NCI-H82 (cell line): Measurements from ENCODE around the gene PUS10.
"Not testable (repeated sequence)": the region's sequence is repeated elsewhere in the genome, so short reads cannot be mapped to it uniquely, and the experiment has no call there.

Source experiments
- DNase-seq: peaks from one replicate; lab custom pipeline; 2025; lab: John Stamatoyannopoulos, UW

PUS10 gene

DNA sequence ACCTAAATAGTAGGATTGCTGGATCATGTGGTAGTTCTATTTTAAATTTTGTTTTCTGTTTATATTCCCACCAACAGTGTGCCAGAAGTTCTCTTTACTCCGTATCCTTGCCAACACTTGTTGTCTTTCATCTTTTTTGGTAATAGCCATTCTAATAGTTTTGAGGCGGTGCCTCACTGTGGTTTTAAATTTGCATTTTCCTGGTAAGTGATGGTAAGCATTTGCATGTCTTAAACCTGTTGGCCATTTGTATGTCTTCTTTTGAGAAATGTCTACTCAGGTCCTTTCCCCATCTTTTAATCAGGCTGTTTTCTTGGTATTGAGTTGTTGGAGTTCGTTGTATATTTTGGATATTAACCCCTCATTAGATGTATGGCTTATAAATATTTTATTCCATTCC, 85.1 kb downstream of the PUS10 start:
- no peak for DNase-seq

DNA sequence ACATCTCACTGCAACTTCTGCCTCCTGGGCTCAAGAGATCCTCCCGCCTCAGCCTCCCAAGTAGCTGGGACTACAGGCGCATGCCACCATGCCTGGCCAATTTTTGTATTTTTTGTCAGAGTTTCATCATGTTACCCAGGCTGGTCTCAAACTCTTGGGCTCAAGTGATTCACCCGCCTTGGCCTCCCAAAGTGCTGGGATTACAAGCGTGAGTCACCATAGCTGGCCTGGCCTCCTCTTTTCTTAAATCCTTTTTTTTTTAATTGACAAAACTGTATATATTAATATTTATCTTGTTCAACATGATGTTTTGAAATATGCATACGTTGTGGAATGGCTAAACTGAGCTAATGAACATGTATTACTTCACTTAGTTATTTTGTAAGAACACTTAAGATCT, 86.0 kb downstream of the PUS10 start:
- DNase-seq, result not testable (repeated sequence)

DNA sequence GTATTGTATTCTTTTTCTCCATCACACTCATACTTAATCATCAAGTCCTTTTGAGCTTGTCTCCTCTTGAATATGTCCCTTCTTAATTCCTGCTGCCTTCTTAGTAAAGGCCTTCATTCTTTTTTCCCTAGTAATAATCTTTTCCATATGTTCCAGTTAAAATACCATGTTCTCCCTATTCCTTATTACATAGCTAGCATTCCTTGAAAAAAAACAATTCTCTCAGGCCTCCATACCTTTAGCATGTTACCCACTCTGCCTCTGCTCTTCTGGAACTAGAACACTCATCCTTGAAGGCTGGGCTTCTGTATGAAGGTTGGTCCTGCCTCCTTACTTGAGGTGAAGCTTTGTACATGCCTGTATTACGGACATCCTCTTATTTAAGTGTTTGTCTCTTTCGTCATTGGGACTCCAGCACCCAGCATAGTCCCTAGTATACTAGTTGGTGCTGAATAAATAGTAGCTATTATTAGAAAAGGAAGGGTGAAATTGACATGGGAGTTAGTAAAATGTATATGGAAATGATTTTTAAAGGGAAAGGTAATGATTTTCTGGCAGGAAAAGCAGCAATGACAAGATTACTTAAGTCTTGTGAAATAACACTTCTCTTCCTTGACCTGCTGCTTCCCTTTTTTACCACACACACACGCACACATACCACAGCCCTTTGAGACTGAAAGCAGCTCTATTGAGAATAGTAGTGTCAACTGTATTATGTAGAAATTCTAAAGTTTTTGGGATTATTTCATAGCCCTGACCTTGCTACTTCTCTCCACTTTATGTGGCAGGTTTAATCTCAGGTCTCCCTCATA, 91.1 kb downstream of the PUS10 start:
- no peak for DNase-seq

DNA sequence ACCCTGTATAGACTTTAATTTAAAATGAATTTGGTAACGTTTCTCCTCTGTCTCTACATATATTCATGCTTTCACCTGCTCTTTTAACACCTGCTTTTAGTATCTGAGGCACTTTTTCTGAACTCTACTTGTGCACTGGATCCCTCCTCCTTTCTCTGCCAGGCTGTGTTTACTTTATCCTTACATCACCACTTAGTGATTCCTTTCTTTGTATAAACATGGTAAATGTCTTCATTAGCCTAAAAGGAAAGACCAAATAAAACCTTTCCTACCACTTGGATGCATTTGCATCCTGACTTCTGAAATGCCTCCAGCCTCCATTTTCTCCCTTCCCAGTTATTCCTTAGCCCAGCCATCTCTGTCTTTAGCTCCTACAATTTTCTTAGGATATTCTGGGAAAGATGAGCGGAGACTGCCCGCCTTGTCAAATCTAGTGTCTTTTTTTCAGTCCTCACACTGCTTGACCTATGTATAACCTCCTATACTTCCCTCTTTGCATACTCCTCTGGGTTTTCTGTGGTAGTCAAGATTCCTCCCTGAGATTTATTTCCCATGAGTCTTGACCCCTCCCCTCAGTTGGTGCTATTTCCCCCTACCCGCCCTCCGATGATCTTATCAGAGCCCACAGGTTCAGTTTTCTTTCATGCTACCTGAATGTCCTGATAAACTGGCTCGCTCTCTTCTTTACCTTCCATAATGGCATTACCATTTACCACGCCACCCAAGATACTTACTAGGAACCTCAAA, 91.9 kb downstream of the PUS10 start:
- peak; percentile 46 for DNase-seq

DNA sequence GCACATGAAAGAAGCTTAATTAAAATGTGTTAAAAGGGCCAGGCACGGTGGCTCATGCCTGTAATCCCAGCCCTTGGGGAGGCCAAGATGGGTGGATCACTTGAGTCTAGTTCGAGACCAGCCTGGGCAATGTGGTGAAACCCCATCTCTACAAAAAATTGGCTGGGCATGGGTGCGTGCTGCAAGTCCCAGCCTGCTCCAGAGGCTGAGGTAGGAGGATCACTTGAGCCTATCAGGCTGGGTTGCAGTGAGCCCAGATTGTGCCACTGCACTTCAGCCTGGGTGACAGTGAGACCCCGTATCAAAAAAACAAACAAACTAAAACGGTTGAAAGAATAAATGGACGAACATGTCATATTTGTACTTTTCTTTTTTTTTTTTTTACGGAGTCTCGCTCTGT, 110.7 kb downstream of the PUS10 start:
- no peak for DNase-seq

DNA sequence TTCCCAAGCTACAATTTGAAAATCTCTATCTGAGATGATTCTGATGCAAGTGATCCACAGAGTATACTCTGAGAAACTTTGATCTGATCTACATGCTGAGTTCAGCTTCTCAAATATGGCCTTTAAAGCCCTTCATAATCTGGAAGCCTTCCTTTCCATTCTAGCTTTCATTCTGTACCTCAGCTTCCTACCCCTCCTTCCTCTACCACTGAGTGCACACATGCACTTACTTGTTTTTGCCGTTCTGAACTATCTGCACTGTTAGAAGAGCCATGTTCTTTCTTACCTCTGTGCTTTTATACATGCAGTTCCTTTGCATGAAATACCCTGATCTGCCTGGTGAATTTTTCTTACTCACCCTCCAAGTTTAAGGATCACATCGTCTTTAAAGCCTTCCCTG, 111.7 kb downstream of the PUS10 start:
- DNase-seq, result no peak

DNA sequence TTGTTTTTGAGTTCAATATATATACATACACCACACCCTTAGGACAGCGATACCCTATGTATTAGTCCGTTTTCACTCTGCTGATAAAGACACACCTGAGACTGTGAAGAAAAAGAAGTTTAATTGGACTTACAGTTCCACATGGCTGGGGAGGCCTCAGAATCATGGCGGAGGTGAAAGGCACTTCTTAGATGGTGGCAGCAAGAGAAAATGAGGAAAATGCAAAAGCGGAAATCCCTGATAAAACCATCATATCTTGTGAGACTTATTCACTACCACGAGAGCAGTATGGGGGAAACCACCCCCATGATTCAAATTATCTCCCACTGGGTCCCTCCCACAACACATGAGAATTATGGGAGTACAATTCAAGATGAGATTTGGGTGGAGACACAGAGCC, 112.2 kb downstream of the PUS10 start:
- not testable (repeated sequence) for DNase-seq

DNA sequence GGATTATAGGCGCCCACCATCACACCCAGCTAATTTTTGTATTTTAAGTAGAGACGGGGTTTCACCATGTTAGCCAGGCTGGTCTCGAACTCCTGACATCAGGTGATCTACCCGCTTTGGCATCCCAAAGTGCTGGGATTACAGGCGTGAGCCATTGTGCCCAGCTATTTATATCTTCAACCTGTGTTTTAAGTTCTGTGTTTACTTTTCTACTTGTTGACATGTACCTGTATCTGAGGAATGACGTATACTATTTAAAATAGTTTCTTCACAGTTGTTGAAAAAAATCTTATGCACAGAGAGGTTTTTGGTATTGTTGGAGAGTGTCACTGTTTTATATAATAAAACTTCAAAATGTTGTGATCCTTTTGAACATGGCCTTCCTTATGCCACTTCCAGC, 116.8 kb downstream of the PUS10 start:
- not testable (repeated sequence) for DNase-seq

DNA sequence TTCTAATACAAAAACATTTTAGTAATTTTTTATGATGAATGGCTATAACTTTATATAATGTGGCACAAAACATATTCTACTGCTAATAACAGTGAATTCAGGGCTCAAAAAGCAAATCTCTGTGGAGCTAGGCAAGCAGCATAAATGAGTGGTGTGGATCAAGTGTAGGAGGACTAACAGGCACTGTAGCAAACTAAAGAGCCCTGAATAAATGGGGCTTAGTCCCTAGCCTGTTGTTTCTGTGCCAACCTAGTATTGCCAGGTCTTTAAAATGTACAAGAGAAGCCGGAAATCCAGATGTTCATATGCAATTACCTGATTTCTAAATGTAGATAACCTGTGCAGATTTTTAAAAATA, 118.2 kb downstream of the PUS10 start:
- DNase-seq, result no peak

DNA sequence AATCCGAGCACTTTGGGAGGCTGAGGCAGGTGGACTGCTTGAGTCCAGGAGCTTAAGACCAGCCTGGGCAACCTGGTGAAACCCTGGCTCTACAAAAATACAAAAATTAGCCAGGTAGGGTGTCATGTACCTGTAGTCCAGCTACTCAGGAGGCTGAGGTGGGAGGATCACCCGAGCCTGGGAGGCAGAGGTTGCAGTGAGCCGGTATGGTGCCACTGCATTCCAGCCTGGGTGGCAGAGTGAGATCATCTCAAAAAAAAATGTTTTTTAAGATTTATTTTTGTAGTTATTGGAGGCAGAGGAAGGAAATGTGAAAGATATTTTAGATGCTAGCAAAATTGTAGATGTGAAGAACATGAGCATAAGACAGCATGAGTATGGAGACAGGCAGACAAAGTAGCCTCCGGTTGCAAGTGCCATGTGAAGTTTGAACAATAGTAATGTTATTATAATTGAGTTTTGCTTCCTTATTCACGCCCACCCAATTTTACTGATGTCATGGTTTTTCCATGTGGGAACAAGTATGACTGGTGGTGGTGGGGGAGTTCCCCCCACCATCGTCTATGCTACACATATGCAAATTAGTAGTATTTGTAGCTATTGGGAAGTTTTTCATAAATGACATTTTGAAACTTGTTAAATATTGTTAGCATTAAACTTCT, 118.7 kb downstream of the PUS10 start:
- peak; percentile 6 for DNase-seq

DNA sequence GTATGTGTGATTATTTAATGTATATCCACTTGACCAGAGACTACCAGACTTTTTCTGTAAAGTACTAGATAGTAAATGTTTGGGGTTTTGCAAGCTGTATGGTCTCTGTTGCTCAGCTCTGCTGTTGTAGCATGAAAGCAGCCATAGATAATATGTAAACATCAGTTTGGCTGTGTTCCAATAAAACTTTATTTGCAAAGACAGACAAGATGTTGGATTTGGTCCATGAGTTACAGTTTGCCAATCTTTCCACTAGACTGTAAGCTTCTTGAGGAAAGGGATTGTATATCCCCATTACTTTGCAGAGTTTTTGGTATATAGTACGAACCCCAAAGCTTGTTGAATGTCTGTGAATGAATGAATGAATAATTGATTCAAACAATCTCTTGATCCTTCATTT, 119.5 kb downstream of the PUS10 start:
- DNase-seq, result no peak
